ENCODE data around the gene GLRA3.
"Not testable (repeated sequence)": the region's sequence is repeated elsewhere in the genome, so short reads cannot be mapped to it uniquely, and the experiment has no call there.

Gene GLRA3

GRCh38 chr4:174650711-174651355 lies 178.2 kb downstream of the GLRA3 start:
- no peak for DNase-seq

- no peak for DNase-seq
Measured at GRCh38 chr4:174648812-174649211, 180.2 kb downstream of the GLRA3 start.

GRCh38 chr4:174646326-174646725 lies 182.7 kb downstream of the GLRA3 start:
- no peak for DNase-seq

GRCh38 chr4:174640146-174640545 lies 188.9 kb downstream of the GLRA3 start:
- DNase-seq = no peak

- DNase-seq = no peak
Measured at GRCh38 chr4:174635732-174636131, 193.3 kb downstream of the GLRA3 start.

GRCh38 chr4:174633399-174633798 lies 195.6 kb downstream of the GLRA3 start:
- no peak for DNase-seq

- DNase-seq = peak; percentile 32
Measured at GRCh38 chr4:174631901-174632758, 196.9 kb downstream of the GLRA3 start.

- DNase-seq = not testable (repeated sequence)
Measured at GRCh38 chr4:174629907-174630450, 199.1 kb downstream of the GLRA3 start.

- no peak for DNase-seq
Measured at GRCh38 chr4:174629265-174629664, 199.8 kb downstream of the GLRA3 start.

- no peak for DNase-seq
Measured at GRCh38 chr4:174628191-174628590, 200.9 kb downstream of the GLRA3 start.

GRCh38 chr4:174627473-174627872 lies 201.6 kb downstream of the GLRA3 start:
- DNase-seq = no peak

GRCh38 chr4:174626342-174627008 lies 202.6 kb downstream of the GLRA3 start:
- no peak for DNase-seq

GRCh38 chr4:174616661-174617060 lies 212.4 kb downstream of the GLRA3 start:
- DNase-seq = no peak

GRCh38 chr4:174613979-174614378 lies 215.1 kb downstream of the GLRA3 start:
- no peak for DNase-seq

- DNase-seq = no peak
Measured at GRCh38 chr4:174611792-174612191, 217.3 kb downstream of the GLRA3 start.

GRCh38 chr4:174607792-174608191 lies 221.3 kb downstream of the GLRA3 start:
- DNase-seq = no peak

- DNase-seq = no peak
Measured at GRCh38 chr4:174604198-174604597, 224.8 kb downstream of the GLRA3 start.

GRCh38 chr4:174600391-174600790 lies 228.7 kb downstream of the GLRA3 start:
- DNase-seq = no peak

- no peak for DNase-seq
Measured at GRCh38 chr4:174598800-174599199, 230.2 kb downstream of the GLRA3 start.

GRCh38 chr4:174596513-174596912 lies 232.5 kb downstream of the GLRA3 start:
- no peak for DNase-seq

GRCh38 chr4:174595141-174595929 lies 233.7 kb downstream of the GLRA3 start:
- DNase-seq = no peak

- no peak for DNase-seq
Measured at GRCh38 chr4:174593701-174594100, 235.3 kb downstream of the GLRA3 start.

- no peak for DNase-seq
Measured at GRCh38 chr4:174592985-174593335, 236.1 kb downstream of the GLRA3 start.
